Mesodermal cell (in vitro differentiated cells): ENCODE data around the gene FBXO42.

Experiments
- H3K27ac ChIP-seq: 2 replicates; pipeline ENCODE4 v1.7.0; 2013; ENCODE audit warnings: mild to moderate bottlenecking, low read depth, low read length, moderate library complexity; ENCODE audit not compliant: severe bottlenecking
- H3K36me3 ChIP-seq: 2 replicates; pipeline ENCODE4 v1.7.1; 2013; ENCODE audit warnings: mild to moderate bottlenecking, low read length, moderate library complexity; ENCODE audit not compliant: control insufficient read depth, insufficient read depth
- H3K4me1 ChIP-seq: one replicate; pipeline ENCODE4 v1.7.1; 2013; ENCODE audit warnings: mild to moderate bottlenecking, low read length; ENCODE audit not compliant: insufficient read depth, control insufficient read depth, poor library complexity, severe bottlenecking
- H3K4me3 ChIP-seq: 2 replicates; pipeline ENCODE4 v1.7.0; 2013; ENCODE audit warnings: low read length, control low read depth, mild to moderate bottlenecking; ENCODE audit not compliant: insufficient read depth, poor library complexity, severe bottlenecking; ENCODE audit errors: extremely low read depth
- H3K9me3 ChIP-seq: 2 replicates; pipeline ENCODE4 v1.7.1; 2013; ENCODE audit warnings: mild to moderate bottlenecking, low read length, moderate library complexity; ENCODE audit not compliant: control insufficient read depth
- WGBS, 2 experiments: methylation state at CpG; one replicate each; pipeline ENCODE4 v1.1.5; 2013; ENCODE audit warnings: missing lambda C conversion rate in 2 of 2; ENCODE audit not compliant: insufficient coverage in 2 of 2; 5-methylcytosine and 5-hydroxymethylcytosine counted together

FBXO42 gene

DNA sequence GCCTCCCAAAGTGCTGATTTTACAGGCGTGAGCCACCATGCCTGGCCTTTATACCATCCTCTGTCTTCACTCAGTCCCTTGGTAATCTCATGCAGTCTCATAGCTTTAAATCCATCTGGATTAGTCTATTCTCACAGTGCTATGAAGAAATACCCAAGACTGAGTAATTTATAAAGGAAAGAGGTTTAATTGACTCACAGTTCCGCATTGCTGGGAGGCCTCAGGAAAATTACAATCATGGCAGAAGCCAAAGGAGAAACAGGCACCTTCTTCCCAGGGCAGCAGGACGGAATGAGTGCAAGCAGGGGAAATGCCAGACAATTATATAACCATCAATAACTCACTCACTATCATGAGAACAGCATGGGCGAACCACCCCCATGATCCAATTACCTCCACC, 66.2 kb downstream of the FBXO42 start:
- Histone ChIP-seq H3K4me1 (no peaks in the 10 kb centered on the region), H3K36me3 (peaks cover 33% of the 10 kb centered on the region), H3K27ac (no peak overlapping the region), H3K9me3 (no peaks in the 10 kb centered on the region), H3K4me3 (no peak overlapping the region)
- 80 to 100% methylated on average over 1 to 2 of the region's 4 CpGs for WGBS, 2 experiments

DNA sequence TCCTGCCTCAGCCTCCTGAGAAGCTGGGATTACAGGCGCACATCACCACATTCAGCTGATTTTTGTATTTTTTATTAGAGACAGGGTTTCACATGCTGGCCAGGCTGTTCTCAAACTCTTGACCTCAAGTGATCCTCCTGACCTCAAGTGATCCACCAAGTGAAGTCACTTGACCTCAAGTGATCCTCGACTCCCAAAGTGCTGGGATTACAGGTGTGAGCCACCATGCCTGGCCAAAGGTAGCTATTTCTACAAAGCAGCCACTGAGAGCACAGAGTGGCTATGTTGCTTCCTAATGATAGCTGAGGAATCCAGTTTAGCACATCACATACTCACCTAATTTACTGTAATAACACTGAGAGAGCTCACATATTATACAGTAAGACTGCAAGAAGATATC, 70.5 kb downstream of the FBXO42 start:
- Histone ChIP-seq H3K4me3 (no peak overlapping the region), H3K36me3 (peaks cover 12% of the 10 kb centered on the region), H3K9me3 (no peaks in the 10 kb centered on the region), H3K27ac (no peak overlapping the region), H3K4me1 (no peaks in the 10 kb centered on the region)
- WGBS, 2 experiments, result 100% methylated on average over 1 of the region's 2 CpGs; no CpG with 5 or more reads in 1 of the 2 experiments

- WGBS, 2 experiments, result 80 to 100% methylated on average over 1 of the region's 2 CpGs
- H3K9me3 ChIP-seq, result no peaks in the 10 kb centered on the region
These were observed 73.1 kb downstream of the FBXO42 start for GRCh38 chr1:16279186-16279585.

GRCh38 chr1:16276302-16277030, 75.8 kb downstream of the FBXO42 start:
- H3K4me1 ChIP-seq, result no peaks in the 10 kb centered on the region
- WGBS, 2 experiments, result 80 to 100% methylated on average over 1 of the region's 6 CpGs
- H3K27ac ChIP-seq, result no peak overlapping the region
- H3K4me3 ChIP-seq, result no peak overlapping the region
- H3K9me3 ChIP-seq, result no peaks in the 10 kb centered on the region
- H3K36me3 ChIP-seq, result peaks cover 12% of the 10 kb centered on the region

More at GRCh38 chr1:16279186-16279585, 73.1 kb downstream of the FBXO42 start:
- no peaks in the 10 kb centered on the region for H3K4me1 ChIP-seq
- H3K27ac ChIP-seq, result no peak overlapping the region
- H3K4me3 ChIP-seq, result no peak overlapping the region
- H3K36me3 ChIP-seq, result peaks cover 8% of the 10 kb centered on the region

- Histone ChIP-seq H3K27ac (no peak overlapping the region), H3K4me1 (no peaks in the 10 kb centered on the region), H3K4me3 (no peak overlapping the region), H3K9me3 (no peaks in the 10 kb centered on the region), H3K36me3 (peaks cover 8% of the 10 kb centered on the region)
- WGBS, 2 experiments, result 93 to 94% methylated on average over 7 of the region's 7 CpGs
These were observed 76.7 kb downstream of the FBXO42 start for GRCh38 chr1:16275591-16275990.

DNA sequence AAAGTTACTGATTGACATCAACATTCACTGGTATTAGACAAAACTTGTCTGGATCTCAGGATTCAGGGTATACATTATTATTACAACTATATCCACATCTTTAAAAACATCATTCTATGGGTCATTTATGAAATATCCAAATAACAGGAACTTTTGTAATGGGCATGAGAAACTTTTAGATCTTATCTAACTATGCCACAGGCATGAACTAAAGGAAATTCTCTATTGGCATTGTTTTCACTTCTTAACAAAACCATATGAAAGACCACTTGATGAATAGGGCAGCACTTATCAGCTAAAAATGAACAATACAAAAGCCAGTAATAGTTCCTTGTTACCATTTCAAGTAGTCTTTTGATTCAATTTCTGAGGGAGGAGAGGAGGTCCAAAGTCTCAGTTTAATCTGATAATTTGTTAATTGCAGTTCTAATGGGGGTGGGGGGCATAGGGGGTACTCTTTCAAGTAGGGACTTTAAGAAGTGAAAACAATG, 84.5 kb downstream of the FBXO42 start:
- H3K9me3 ChIP-seq, result no peaks in the 10 kb centered on the region
- peaks cover 16% of the 10 kb centered on the region for H3K4me1 ChIP-seq
- H3K27ac ChIP-seq, result peak overlapping the region; percentile 42
- no peak overlapping the region for H3K4me3 ChIP-seq
- H3K36me3 ChIP-seq, result peaks cover 4% of the 10 kb centered on the region

DNA sequence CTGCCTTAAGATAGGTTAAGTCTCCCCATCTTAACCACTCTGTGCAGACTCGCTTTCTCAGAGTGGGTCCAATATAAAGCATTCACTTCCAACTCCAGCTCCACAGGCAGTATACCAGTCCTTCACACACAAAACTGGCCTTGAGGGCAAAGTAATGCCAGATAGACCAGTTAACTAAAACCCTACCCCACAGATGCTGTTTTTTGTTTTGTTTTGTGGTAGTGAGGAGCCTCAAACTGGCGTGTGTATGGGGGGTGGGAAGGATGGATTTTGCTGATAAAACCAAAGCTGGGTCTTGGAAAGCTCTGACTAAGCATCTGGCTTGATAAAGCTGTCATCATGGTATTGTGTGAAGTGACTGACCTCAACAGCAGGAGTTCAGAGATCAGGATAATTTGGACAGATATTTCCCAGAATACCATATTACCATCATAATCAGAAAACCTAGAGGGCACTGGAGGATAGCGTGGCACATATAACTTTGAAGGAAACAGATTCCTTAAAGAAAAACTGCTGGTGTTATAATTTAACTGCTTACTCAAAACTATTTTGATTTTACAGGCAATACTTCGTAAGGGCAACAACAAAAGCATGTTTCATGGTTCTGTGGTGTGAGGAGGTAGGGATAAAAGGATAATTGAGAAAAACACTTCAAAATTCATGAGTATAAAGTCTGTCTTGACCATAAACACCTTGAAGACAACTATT, 85.7 kb downstream of the FBXO42 start:
- Histone ChIP-seq H3K4me3 (no peak overlapping the region), H3K9me3 (no peaks in the 10 kb centered on the region), H3K4me1 (peaks cover 16% of the 10 kb centered on the region), H3K27ac (peak overlapping the region; percentile 62), H3K36me3 (no peaks in the 10 kb centered on the region)
- 73 to 83% methylated on average over 2 of the region's 4 CpGs for WGBS, 2 experiments

GRCh38 chr1:16262067-16262466, 90.2 kb downstream of the FBXO42 start:
- Histone ChIP-seq H3K4me1 (peaks cover 19% of the 10 kb centered on the region), H3K27ac (no peak overlapping the region), H3K4me3 (no peak overlapping the region), H3K36me3 (peaks cover 3% of the 10 kb centered on the region), H3K9me3 (no peaks in the 10 kb centered on the region)
- 100% methylated on average over 1 of the region's 1 CpG; no CpG with 5 or more reads in 1 of the 2 experiments for WGBS, 2 experiments

- Histone ChIP-seq H3K4me3 (no peak overlapping the region), H3K27ac (peak overlapping the region; percentile 4), H3K4me1 (peaks cover 10% of the 10 kb centered on the region), H3K9me3 (no peaks in the 10 kb centered on the region), H3K36me3 (peaks cover 16% of the 10 kb centered on the region)
- 86% methylated on average over 1 of the region's 1 CpG; no CpG with 5 or more reads in 1 of the 2 experiments for WGBS, 2 experiments
These were observed 91.5 kb downstream of the FBXO42 start for GRCh38 chr1:16260814-16261213.

DNA sequence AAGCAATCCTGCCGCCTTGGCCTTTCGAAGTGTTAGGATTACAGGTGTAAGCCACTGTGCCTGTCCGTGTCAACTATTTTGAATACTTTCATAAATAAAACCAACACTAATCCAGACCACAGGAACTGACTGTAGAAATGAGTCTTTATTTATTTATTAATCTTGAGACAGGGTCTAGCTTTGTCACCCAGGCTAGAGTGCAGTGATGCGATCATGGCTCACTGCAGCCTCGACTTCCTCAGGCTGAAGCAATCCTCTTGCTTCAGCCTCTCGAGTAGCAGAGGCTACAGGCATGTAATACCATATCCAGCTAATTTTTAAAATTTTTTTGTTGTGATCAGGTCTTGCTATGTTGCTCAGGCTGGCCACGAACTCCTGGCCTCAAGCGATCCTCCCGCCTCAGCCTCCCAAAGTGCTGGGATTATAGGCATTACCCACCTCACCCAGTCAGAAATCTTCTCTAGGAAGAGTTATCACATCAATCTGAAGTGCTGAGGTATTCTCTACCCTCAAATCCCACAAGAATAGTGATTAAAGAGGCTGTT, 93.6 kb downstream of the FBXO42 start:
- Histone ChIP-seq H3K4me1 (peaks cover 10% of the 10 kb centered on the region), H3K36me3 (peaks cover 34% of the 10 kb centered on the region), H3K4me3 (no peak overlapping the region), H3K27ac (no peak overlapping the region), H3K9me3 (no peaks in the 10 kb centered on the region)
- 98 to 100% methylated on average over 2 to 6 of the region's 9 CpGs for WGBS, 2 experiments
